ENCODE data around the gene TRIM3. TPM values are rescaled to one million over a fixed set of nuclear protein-coding genes. Genes with fewer than 3 reads are reported as not detected.

The TRIM3 gene
- total RNA-seq, 2 experiments from 2014 or later: 6.4 to 8.0 TPM

- POLR2A ChIA-PET: no interaction called here
- H3K27ac Mint-ChIP-seq: no peak overlapping the region
- no peak overlapping the region for H3K4me3 Mint-ChIP-seq
Measured at GRCh38 chr11:6476571-6476970, 2.8 kb upstream of the TRIM3 start.

GRCh38 chr11:6475936-6476335 is 2.2 kb upstream of the TRIM3 start:
- Mint-ChIP-seq H3K27ac (no peak overlapping the region), H3K36me3 (peaks cover 21% of the 10 kb centered on the region), H3K9me3 (no peaks in the 10 kb centered on the region), H3K4me1 (ENCODE audit: low read depth) (peaks cover 43% of the 10 kb centered on the region), H3K4me3 (no peak overlapping the region), H3K27me3 (no peaks in the 10 kb centered on the region)
- intact Hi-C loops (cut with micrococcal nuclease): no loop called here
- POLR2A ChIA-PET: no interaction called here
- no peak for DNase-seq
- CTCF ChIA-PET: interaction anchor here (1.0 to 5.5 kb wide), 4 partner anchors 32 to 96 kb away, joined by 3 to 45 read pairs (median 6); no protein-coding TSS in a partner anchor

More at GRCh38 chr11:6476571-6476970, 2.8 kb upstream of the TRIM3 start:
- peaks cover 39% of the 10 kb centered on the region for H3K4me1 Mint-ChIP-seq (ENCODE audit: low read depth)
- DNase-seq: no peak
- H3K36me3 Mint-ChIP-seq: peaks cover 21% of the 10 kb centered on the region
- CTCF ChIA-PET: interaction anchor here (1.4 to 5.5 kb wide), 2 partner anchors 35 to 97 kb away, joined by 3 to 45 read pairs; no protein-coding TSS in a partner anchor
- no peaks in the 10 kb centered on the region for H3K27me3 Mint-ChIP-seq
- no peaks in the 10 kb centered on the region for H3K9me3 Mint-ChIP-seq
- intact Hi-C loops (cut with micrococcal nuclease): no loop called here

- Mint-ChIP-seq H3K36me3 (peaks cover 21% of the 10 kb centered on the region), H3K9me3 (no peaks in the 10 kb centered on the region), H3K27me3 (no peaks in the 10 kb centered on the region), H3K4me1 (ENCODE audit: low read depth) (peaks cover 34% of the 10 kb centered on the region), H3K27ac (no peak overlapping the region), H3K4me3 (peak overlapping the region; percentile 33)
- POLR2A ChIA-PET: interaction anchor here (0.8 kb wide), 1 partner anchor 138 kb away, joined by 3 read pairs; the partner anchor contains the start of gene TAF10
- peak; percentile 15 for DNase-seq
- CTCF ChIA-PET: interaction anchor here (1.0 to 5.5 kb wide), 3 partner anchors 31 to 95 kb away, joined by 3 to 45 read pairs (median 8); no protein-coding TSS in a partner anchor
- intact Hi-C loops (cut with micrococcal nuclease): loop anchor here (5.0 kb wide), 1 partner anchor 38 kb away; no protein-coding TSS in a partner anchor
Measured at GRCh38 chr11:6474806-6475500, 1.2 kb upstream of the TRIM3 start.

- intact Hi-C loops (cut with micrococcal nuclease): loop anchor here (5.0 kb wide), 1 partner anchor 37 kb away; no protein-coding TSS in a partner anchor
- DNase-seq: no peak
- Mint-ChIP-seq H3K36me3 (peaks cover 17% of the 10 kb centered on the region), H3K9me3 (no peaks in the 10 kb centered on the region), H3K4me3 (peak overlapping the region; percentile 68), H3K27ac (peak overlapping the region; percentile 31), H3K27me3 (no peaks in the 10 kb centered on the region), H3K4me1 (ENCODE audit: low read depth) (peaks cover 29% of the 10 kb centered on the region)
- ChIA-PET POLR2A (interaction anchor here (0.8 to 0.9 kb wide), 2 partner anchors 61 to 138 kb away, joined by 3 read pairs; partner anchors contain the start of gene TAF10), CTCF (interaction anchor here (5.5 kb wide), 1 partner anchor 95 kb away, joined by 45 read pairs; no protein-coding TSS in a partner anchor)
Measured at GRCh38 chr11:6474413-6474792, 662 bp upstream of the TRIM3 start.

GRCh38 chr11:6472934-6473333 is 807 bp downstream of the TRIM3 start:
- no peaks in the 10 kb centered on the region for H3K27me3 Mint-ChIP-seq
- intact Hi-C loops (cut with micrococcal nuclease): loop anchor here (5.0 kb wide), 1 partner anchor 36 kb away; no protein-coding TSS in a partner anchor
- ChIA-PET POLR2A (interaction anchor here (0.8 to 1.3 kb wide), 3 partner anchors 29 to 94 kb away, joined by 3 to 4 read pairs (median 3); partner anchors contain the start of gene APBB1), CTCF (interaction anchor here (0.8 to 5.5 kb wide), 6 partner anchors 29 to 210 kb away, joined by 3 to 45 read pairs (median 5); partner anchors contain the start of gene MRPL17)
- H3K36me3 Mint-ChIP-seq: peaks cover 6% of the 10 kb centered on the region
- H3K4me3 Mint-ChIP-seq: peak overlapping the region; percentile 80
- peaks cover 23% of the 10 kb centered on the region for H3K4me1 Mint-ChIP-seq (ENCODE audit: low read depth)
- H3K9me3 Mint-ChIP-seq: no peaks in the 10 kb centered on the region
- DNase-seq: no peak
- H3K27ac Mint-ChIP-seq: no peak overlapping the region

GRCh38 chr11:6469599-6469998 is 4.1 kb downstream of the TRIM3 start:
- DNase-seq: no peak
- Mint-ChIP-seq H3K4me3 (no peak overlapping the region), H3K27ac (no peak overlapping the region), H3K9me3 (no peaks in the 10 kb centered on the region), H3K4me1 (ENCODE audit: low read depth) (peaks cover 23% of the 10 kb centered on the region), H3K36me3 (no peaks in the 10 kb centered on the region), H3K27me3 (no peaks in the 10 kb centered on the region)
- ChIA-PET POLR2A (no interaction called here), CTCF (interaction anchor here (1.2 to 2.7 kb wide), 2 partner anchors 91 to 214 kb away, joined by 4 to 10 read pairs; partner anchors contain the start of gene MRPL17)
- intact Hi-C loops (cut with micrococcal nuclease): no loop called here

- H3K4me3 Mint-ChIP-seq: no peak overlapping the region
- H3K27me3 Mint-ChIP-seq: no peaks in the 10 kb centered on the region
- intact Hi-C loops (cut with micrococcal nuclease): no loop called here
- POLR2A ChIA-PET: no interaction called here
- H3K4me1 Mint-ChIP-seq (ENCODE audit: low read depth): peaks cover 18% of the 10 kb centered on the region
- CTCF ChIA-PET: interaction anchor here (1.2 to 2.7 kb wide), 2 partner anchors 90 to 214 kb away, joined by 4 to 10 read pairs; partner anchors contain the start of gene MRPL17
- H3K9me3 Mint-ChIP-seq: no peaks in the 10 kb centered on the region
- DNase-seq: peak; percentile 37
- no peak overlapping the region for H3K27ac Mint-ChIP-seq
- peaks cover under 1% of the 10 kb centered on the region for H3K36me3 Mint-ChIP-seq
Measured at GRCh38 chr11:6468712-6469495, 4.8 kb downstream of the TRIM3 start.

GRCh38 chr11:6459099-6459450 is 14.7 kb downstream of the TRIM3 start:
- Mint-ChIP-seq H3K4me1 (ENCODE audit: low read depth) (no peaks in the 10 kb centered on the region), H3K4me3 (no peak overlapping the region), H3K9me3 (no peaks in the 10 kb centered on the region), H3K27ac (no peak overlapping the region), H3K27me3 (no peaks in the 10 kb centered on the region), H3K36me3 (peaks cover 7% of the 10 kb centered on the region)
- intact Hi-C loops (cut with micrococcal nuclease): no loop called here
- no peak for DNase-seq
- POLR2A ChIA-PET: no interaction called here
- CTCF ChIA-PET: interaction anchor here (2.0 kb wide), 2 partner anchors 15 to 80 kb away, joined by 7 to 8 read pairs; no protein-coding TSS in a partner anchor

GRCh38 chr11:6458352-6459098 is 15.2 kb downstream of the TRIM3 start:
- no peak for DNase-seq
- no peaks in the 10 kb centered on the region for H3K9me3 Mint-ChIP-seq
- peaks cover 3% of the 10 kb centered on the region for H3K36me3 Mint-ChIP-seq
- no peaks in the 10 kb centered on the region for H3K4me1 Mint-ChIP-seq (ENCODE audit: low read depth)
- H3K27me3 Mint-ChIP-seq: no peaks in the 10 kb centered on the region
- POLR2A ChIA-PET: no interaction called here
- no peak overlapping the region for H3K4me3 Mint-ChIP-seq
- intact Hi-C loops (cut with micrococcal nuclease): no loop called here
- H3K27ac Mint-ChIP-seq: no peak overlapping the region
- CTCF ChIA-PET: interaction anchor here (2.0 kb wide), 2 partner anchors 15 to 79 kb away, joined by 7 to 8 read pairs; no protein-coding TSS in a partner anchor

- Mint-ChIP-seq H3K27ac (no peak overlapping the region), H3K9me3 (no peaks in the 10 kb centered on the region), H3K4me1 (ENCODE audit: low read depth) (no peaks in the 10 kb centered on the region), H3K27me3 (no peaks in the 10 kb centered on the region), H3K36me3 (peaks cover 3% of the 10 kb centered on the region), H3K4me3 (no peak overlapping the region)
- ChIA-PET POLR2A (no interaction called here), CTCF (interaction anchor here (3.0 to 6.2 kb wide), 2 partner anchors 14 to 79 kb away, joined by 19 to 35 read pairs; no protein-coding TSS in a partner anchor)
- no peak for DNase-seq
- intact Hi-C loops (cut with micrococcal nuclease): no loop called here
Measured at GRCh38 chr11:6457581-6458320, 16.0 kb downstream of the TRIM3 start.

Measured in activated CD4-positive, alpha-beta memory T cell treated with anti-CD3 and anti-CD28 coated beads for 36 hours (primary cell).